ENCODE results near the gene PLXNA1.

Gene PLXNA1

GRCh38 chr3:126976906-126977305, 6.0 kb upstream of the PLXNA1 start:
- Histone ChIP-seq H3K9me3 (ENCODE audit: control insufficient read depth, insufficient read depth, low read depth, low read length) (no peaks in the 10 kb centered on the region), H3K36me3 (ENCODE audit: control insufficient read depth in 2 of 2, insufficient read depth in 1 of 2, low read length in 2 of 2) (no peaks in the 10 kb centered on the region), H3K4me3 (ENCODE audit: low read depth, low read length) (no peak overlapping the region), H3K27ac (ENCODE audit: extremely low read depth, low read depth, low read length) (no peak overlapping the region), H3K4me1 (ENCODE audit: control insufficient read depth, insufficient read depth, low read length) (no peaks in the 10 kb centered on the region)
- ChIA-PET CTCF (no interaction called here), POLR2A (no interaction called here)
- TF ChIP-seq PRDM6 (tag by site-specific recombination; IDR thresholded peaks at IDR 0.05) (no peak), SCRT2 (tag by site-specific recombination; IDR thresholded peaks at IDR 0.05) (no peak), ZNF18 (tag by site-specific recombination; IDR thresholded peaks at IDR 0.05) (no peak), ZNF324 (tag by site-specific recombination; IDR thresholded peaks at IDR 0.05) (no peak), ZNF580 (tag by site-specific recombination; IDR thresholded peaks at IDR 0.05) (no peak), ZNF544 (tag by site-specific recombination; IDR thresholded peaks at IDR 0.05) (no peak), ZNF639 (tag by site-specific recombination; IDR thresholded peaks at IDR 0.05) (no peak)

- CTCF ChIA-PET: no interaction called here
- no peak overlapping the region for H3K4me3 ChIP-seq (ENCODE audit: low read depth, low read length)
- POLR2A ChIA-PET: no interaction called here
- no peak overlapping the region for H3K27ac ChIP-seq (ENCODE audit: extremely low read depth, low read depth, low read length)
- no peaks in the 10 kb centered on the region for H3K36me3 ChIP-seq (ENCODE audit: control insufficient read depth in 2 of 2, insufficient read depth in 1 of 2, low read length in 2 of 2)
- TF ChIP-seq ZNF585B (tag by site-specific recombination; IDR thresholded peaks at IDR 0.05): no peak
- no peak for TF ChIP-seq PBX3 (CRISPR knock-in tag; IDR thresholded peaks at IDR 0.05)
- TF ChIP-seq FEZF1 (tag by site-specific recombination; IDR thresholded peaks at IDR 0.05): no peak
- TF ChIP-seq ZNF221 (tag by site-specific recombination; IDR thresholded peaks at IDR 0.05; ENCODE audit: borderline replicate concordance): no peak
- TF ChIP-seq ZBTB6 (tag by site-specific recombination; IDR thresholded peaks at IDR 0.05): no peak
- no peak for TF ChIP-seq ZNF664 (tag by site-specific recombination; IDR thresholded peaks at IDR 0.05)
- TF ChIP-seq ZNF513 (tag by site-specific recombination; IDR thresholded peaks at IDR 0.05): no peak
- no peak for TF ChIP-seq ZNF473 (tag by site-specific recombination; IDR thresholded peaks at IDR 0.05)
- no peak for TF ChIP-seq ZNF148 (tag by site-specific recombination; IDR thresholded peaks at IDR 0.05; ENCODE audit: borderline replicate concordance)
- no peak for TF ChIP-seq ZNF184 (tag by site-specific recombination; IDR thresholded peaks at IDR 0.05)
- no peak for TF ChIP-seq ZNF707 (tag by site-specific recombination; IDR thresholded peaks at IDR 0.05)
- TF ChIP-seq ZNF202 (tag by site-specific recombination; IDR thresholded peaks at IDR 0.05; ENCODE audit: borderline replicate concordance): no peak
- no peak for TF ChIP-seq ZNF623 (tag by site-specific recombination; IDR thresholded peaks at IDR 0.05)
- TF ChIP-seq PRDM1 (tag by site-specific recombination; IDR thresholded peaks at IDR 0.05): no peak
- no peak for TF ChIP-seq ZNF132 (tag by site-specific recombination; IDR thresholded peaks at IDR 0.05; ENCODE audit: borderline replicate concordance)
- no peak for TF ChIP-seq ZNF660 (tag by site-specific recombination; IDR thresholded peaks at IDR 0.05)
- H3K9me3 ChIP-seq (ENCODE audit: control insufficient read depth, insufficient read depth, low read depth, low read length): no peaks in the 10 kb centered on the region
- H3K4me1 ChIP-seq (ENCODE audit: control insufficient read depth, insufficient read depth, low read length): no peaks in the 10 kb centered on the region
Measured at GRCh38 chr3:126977821-126978220, 5.1 kb upstream of the PLXNA1 start.

All from HEK293 (cell line).